ENCODE results near the gene CDK9.
"Not testable (repeated sequence)": the region's sequence is repeated elsewhere in the genome, so short reads cannot be mapped to it uniquely, and the experiment has no call there.

The CDK9 gene

GRCh38 chr9:127753622-127754021 lies 32.2 kb upstream of the CDK9 start:
- ChIA-PET CTCF (interaction anchor here (1.1 kb wide), 1 partner anchor 19 kb away, joined by 3 read pairs; the partner anchor contains the start of gene TOR2A), POLR2A (no interaction called here)
- no peak for DNase-seq (ENCODE audit: low read depth, low spot score)
- TF ChIP-seq CTCF (IDR thresholded peaks at IDR 0.05; ENCODE audit: insufficient read depth, low read length, missing control alignments), result no peak
- no peak overlapping the region for H3K4me3 ChIP-seq (ENCODE audit: low read depth, low read length)

- no peak overlapping the region for H3K4me3 ChIP-seq (ENCODE audit: low read depth, low read length)
- DNase-seq (ENCODE audit: low read depth, low spot score), result no peak
- CTCF ChIA-PET, result interaction anchor here (1.0 to 1.2 kb wide), 3 partner anchors 13 to 20 kb away, joined by 3 read pairs; partner anchors contain the start of gene TOR2A
- no peak for TF ChIP-seq CTCF (IDR thresholded peaks at IDR 0.05; ENCODE audit: insufficient read depth, low read length, missing control alignments)
- POLR2A ChIA-PET, result no interaction called here
Observed at GRCh38 chr9:127754099-127755060, 31.5 kb upstream of the CDK9 start.

- POLR2A ChIA-PET, result no interaction called here
- no peak overlapping the region for H3K4me3 ChIP-seq (ENCODE audit: low read depth, low read length)
- CTCF ChIA-PET, result interaction anchor here (1.0 to 1.4 kb wide), 3 partner anchors 12 to 21 kb away, joined by 3 to 4 read pairs (median 3); partner anchors contain the start of gene TOR2A
- no peak for TF ChIP-seq CTCF (IDR thresholded peaks at IDR 0.05; ENCODE audit: insufficient read depth, low read length, missing control alignments)
- DNase-seq (ENCODE audit: low read depth, low spot score), result no peak
Observed at GRCh38 chr9:127755061-127756060, 30.5 kb upstream of the CDK9 start.

- POLR2A ChIA-PET, result no interaction called here
- no peak overlapping the region for H3K4me3 ChIP-seq (ENCODE audit: low read depth, low read length)
- CTCF ChIA-PET, result interaction anchor here (1.4 kb wide), 1 partner anchor 21 kb away, joined by 4 read pairs; the partner anchor contains the start of gene TOR2A
- no peak for TF ChIP-seq CTCF (IDR thresholded peaks at IDR 0.05; ENCODE audit: insufficient read depth, low read length, missing control alignments)
- DNase-seq (ENCODE audit: low read depth, low spot score), result no peak
Observed at GRCh38 chr9:127756233-127756632, 29.6 kb upstream of the CDK9 start.

GRCh38 chr9:127756776-127757175 lies 29.1 kb upstream of the CDK9 start:
- POLR2A ChIA-PET; H3K4me3 ChIP-seq (ENCODE audit: low read depth, low read length): not testable (repeated sequence)
- CTCF ChIA-PET, result interaction anchor here (0.8 to 1.4 kb wide), 2 partner anchors 22 to 115 kb away, joined by 4 to 5 read pairs; partner anchors contain the start of gene TOR2A

GRCh38 chr9:127758843-127759242 lies 27.0 kb upstream of the CDK9 start:
- ChIA-PET POLR2A (interaction anchor here (1.9 kb wide), 1 partner anchor 24 kb away, joined by 6 read pairs; the partner anchor contains the start of gene TOR2A), CTCF (interaction anchor here (1.0 to 1.3 kb wide), 2 partner anchors 26 kb away, joined by 3 read pairs; no protein-coding TSS in a partner anchor)
- no peak for DNase-seq (ENCODE audit: low read depth, low spot score)

More at GRCh38 chr9:127756776-127757175, 29.1 kb upstream of the CDK9 start:
- DNase-seq (ENCODE audit: low read depth, low spot score), result not testable (repeated sequence)

More at GRCh38 chr9:127758843-127759242, 27.0 kb upstream of the CDK9 start:
- no peak overlapping the region for H3K4me3 ChIP-seq (ENCODE audit: low read depth, low read length)
- TF ChIP-seq CTCF (IDR thresholded peaks at IDR 0.05; ENCODE audit: insufficient read depth, low read length, missing control alignments), result no peak

Data from AG04449 (cell line).